GM23248 (cell line): Measurements from ENCODE around the gene TTLL3.

Experiments
- EZH2 ChIP-seq: fragments of 200-600 bp; sonication (generic); IDR thresholded peaks from 2 replicates; pipeline ENCODE4 v1.6.1; 2018; ENCODE audit warnings: antibody characterized with exemption, mild to moderate bottlenecking; ENCODE audit not compliant: insufficient read depth, poor library complexity, severe bottlenecking
- EZH2phosphoT487 ChIP-seq: fragments of 200-600 bp; sonication (generic); IDR thresholded peaks from 2 replicates; pipeline ENCODE4 v1.6.1; 2018; ENCODE audit warnings: antibody characterized with exemption, moderate library complexity, mild to moderate bottlenecking, low read depth; ENCODE audit not compliant: insufficient read depth

- no peak for TF ChIP-seq EZH2
- TF ChIP-seq EZH2phosphoT487: no peak
Measured at GRCh38 chr3:9833078-9833477, 23.0 kb downstream of the TTLL3 start.
